Measurements from ENCODE around the gene COG3. TPM values are rescaled to one million over a fixed set of nuclear protein-coding genes. Genes with fewer than 3 reads are reported as not detected.

COG3 gene
- total and polyA plus RNA-seq, 12 donors, result 21.9 to 70.1 (median 34.0) TPM

DNA sequence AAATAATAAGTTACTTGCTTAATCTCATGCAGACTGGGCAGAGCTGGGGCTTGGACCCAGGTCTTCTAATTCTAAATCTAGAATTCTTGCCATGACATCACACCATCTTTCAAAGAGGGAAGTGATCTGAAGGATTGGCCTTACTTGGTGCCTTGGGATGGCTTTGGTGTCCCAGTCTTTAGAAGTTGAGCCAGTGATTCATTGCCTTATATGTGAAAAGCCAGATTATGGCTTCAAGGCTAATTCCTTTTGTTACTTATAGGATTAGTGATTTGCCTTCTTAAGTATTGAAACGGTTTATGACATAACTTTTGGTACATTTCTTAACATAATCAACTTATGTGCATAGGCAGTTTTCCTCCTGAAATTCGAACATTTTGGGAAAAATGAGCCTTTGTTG, 14.9 kb downstream of the COG3 start:
- Histone ChIP-seq H3K27ac (no peak overlapping the region), H3K27me3 (no peaks in the 10 kb centered on the region), H3K36me3 (replicated peaks in 1 of 2) (peaks cover 0 to 40% of the 10 kb centered on the region in 2 donors), H3K4me1 (replicated peaks in 1 of 2) (peaks cover 0 to 22% of the 10 kb centered on the region in 2 donors), H3K4me3 (no peak overlapping the region), H3K9me3 (replicated peaks in 1 of 3) (no peaks in the 10 kb centered on the region)
- 86 to 90% (median 87%) methylated on average over 2 of the region's 2 CpGs for WGBS, 4 donors
- no peak for TF ChIP-seq POLR2A (IDR thresholded peaks at IDR 0.05)
- TF ChIP-seq, protein P1, sequence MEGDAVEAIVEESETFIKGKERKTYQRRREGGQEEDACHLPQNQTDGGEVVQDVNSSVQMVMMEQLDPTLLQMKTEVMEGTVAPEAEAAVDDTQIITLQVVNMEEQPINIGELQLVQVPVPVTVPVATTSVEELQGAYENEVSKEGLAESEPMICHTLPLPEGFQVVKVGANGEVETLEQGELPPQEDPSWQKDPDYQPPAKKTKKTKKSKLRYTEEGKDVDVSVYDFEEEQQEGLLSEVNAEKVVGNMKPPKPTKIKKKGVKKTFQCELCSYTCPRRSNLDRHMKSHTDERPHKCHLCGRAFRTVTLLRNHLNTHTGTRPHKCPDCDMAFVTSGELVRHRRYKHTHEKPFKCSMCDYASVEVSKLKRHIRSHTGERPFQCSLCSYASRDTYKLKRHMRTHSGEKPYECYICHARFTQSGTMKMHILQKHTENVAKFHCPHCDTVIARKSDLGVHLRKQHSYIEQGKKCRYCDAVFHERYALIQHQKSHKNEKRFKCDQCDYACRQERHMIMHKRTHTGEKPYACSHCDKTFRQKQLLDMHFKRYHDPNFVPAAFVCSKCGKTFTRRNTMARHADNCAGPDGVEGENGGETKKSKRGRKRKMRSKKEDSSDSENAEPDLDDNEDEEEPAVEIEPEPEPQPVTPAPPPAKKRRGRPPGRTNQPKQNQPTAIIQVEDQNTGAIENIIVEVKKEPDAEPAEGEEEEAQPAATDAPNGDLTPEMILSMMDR (IDR thresholded peaks at IDR 0.05), result no peak
- DNase-seq, result no peak
- intact Hi-C loops (cut with DNase I), result no loop called here

DNA sequence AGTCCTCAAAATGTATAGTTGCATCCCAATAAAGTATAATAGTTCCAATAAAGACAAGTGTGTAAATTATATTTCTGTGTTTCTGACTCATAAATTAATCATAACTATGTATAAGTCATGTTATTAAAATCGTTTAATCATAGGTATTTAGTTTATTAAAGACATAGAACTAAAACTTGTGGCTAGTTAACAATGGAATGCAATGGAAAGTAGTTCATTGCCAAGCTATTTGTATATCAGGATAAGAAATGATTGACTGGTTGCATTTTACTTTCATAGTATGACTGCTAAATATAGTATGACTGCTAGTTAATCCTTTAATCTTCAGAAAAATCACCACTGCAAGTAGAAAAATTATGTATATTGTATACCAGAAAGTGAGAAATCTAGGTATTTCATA, 16.9 kb downstream of the COG3 start:
- no peak overlapping the region for H3K27ac ChIP-seq
- H3K36me3 ChIP-seq (replicated peaks in 1 of 2), result peaks cover 0 to 42% of the 10 kb centered on the region in 2 donors
- 51 to 56% (median 53%) methylated on average over 1 of the region's 1 CpG for WGBS, 4 donors
- H3K27me3 ChIP-seq, result no peaks in the 10 kb centered on the region
- H3K4me3 ChIP-seq, result no peak overlapping the region
- no peak for DNase-seq
- intact Hi-C loops (cut with DNase I), result no loop called here
- no peaks in the 10 kb centered on the region for H3K9me3 ChIP-seq (replicated peaks in 1 of 3)
- no peak for TF ChIP-seq POLR2A (IDR thresholded peaks at IDR 0.05)
- TF ChIP-seq, protein P1 (IDR thresholded peaks at IDR 0.05), result no peak
- H3K4me1 ChIP-seq (replicated peaks in 1 of 2), result peaks cover 0 to 18% of the 10 kb centered on the region in 2 donors

DNA sequence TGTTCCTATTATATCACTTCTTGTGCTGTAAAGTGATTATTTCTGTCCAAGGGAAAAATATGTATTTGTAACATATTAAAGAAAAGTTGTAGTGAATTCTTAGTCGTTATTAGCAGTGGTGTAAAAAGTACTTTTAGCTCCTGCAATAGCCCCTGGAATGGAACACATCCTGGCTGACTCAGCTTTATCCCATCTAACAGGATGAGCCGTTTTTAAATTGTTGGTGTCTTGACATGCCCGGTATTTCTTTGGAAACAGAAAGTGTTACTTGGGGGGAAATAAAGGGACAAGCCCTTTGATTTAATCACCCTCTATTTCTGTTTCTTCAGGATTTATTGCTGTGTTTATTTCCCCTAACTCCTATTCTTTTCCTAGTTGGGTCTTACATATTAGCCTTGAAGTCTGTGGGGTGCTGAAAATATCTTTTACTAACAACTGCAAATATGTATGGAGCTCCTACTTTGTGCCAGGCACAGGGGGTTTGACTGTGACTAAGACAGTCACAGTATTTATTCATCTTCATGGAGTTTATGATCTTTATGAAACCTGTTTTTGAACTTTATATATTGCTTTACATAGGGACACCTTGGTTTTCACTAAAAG, 17.9 kb downstream of the COG3 start:
- Histone ChIP-seq H3K27ac (no peak overlapping the region), H3K4me1 (replicated peaks in 1 of 2) (peaks cover 0 to 18% of the 10 kb centered on the region in 2 donors), H3K9me3 (replicated peaks in 1 of 3) (no peaks in the 10 kb centered on the region), H3K27me3 (no peaks in the 10 kb centered on the region), H3K4me3 (no peak overlapping the region), H3K36me3 (replicated peaks in 1 of 2) (peaks cover 0 to 49% of the 10 kb centered on the region in 2 donors)
- DNase-seq, result no peak
- no peak for TF ChIP-seq POLR2A (IDR thresholded peaks at IDR 0.05)
- TF ChIP-seq, protein P1 (IDR thresholded peaks at IDR 0.05), result no peak
- intact Hi-C loops (cut with DNase I), result no loop called here
- 22 to 45% (median 36%) methylated on average over 3 of the region's 3 CpGs for WGBS, 4 donors

DNA sequence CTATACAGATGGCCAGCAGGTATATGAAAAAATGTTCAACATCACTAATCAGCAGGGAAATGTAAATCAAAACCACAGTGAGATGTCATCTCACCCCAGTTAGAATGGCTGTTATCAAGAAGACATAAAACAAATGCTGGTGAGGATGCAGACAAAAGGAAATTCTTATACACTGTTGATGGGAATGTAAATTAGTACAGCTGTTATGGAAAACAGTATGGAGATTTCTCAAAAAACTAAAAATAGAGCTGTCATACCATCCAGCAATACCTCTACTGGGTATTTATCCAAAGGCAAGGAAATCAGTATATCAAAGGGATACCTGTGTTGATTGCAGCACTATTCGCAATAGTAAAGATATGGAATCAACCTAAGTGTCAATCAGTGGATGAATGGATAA, 22.9 kb downstream of the COG3 start:
- Histone ChIP-seq H3K27ac (no peak overlapping the region), H3K27me3 (no peaks in the 10 kb centered on the region), H3K9me3 (replicated peaks in 1 of 3) (no peaks in the 10 kb centered on the region), H3K36me3 (replicated peaks in 1 of 2) (peaks cover 0 to 53% of the 10 kb centered on the region in 2 donors), H3K4me1 (replicated peaks in 1 of 2) (peaks cover 8 to 20% of the 10 kb centered on the region in 2 donors), H3K4me3 (no peak overlapping the region)
- no peak for DNase-seq
- intact Hi-C loops (cut with DNase I), result no loop called here
- TF ChIP-seq, protein P1 (IDR thresholded peaks at IDR 0.05), result no peak
- no peak for TF ChIP-seq POLR2A (IDR thresholded peaks at IDR 0.05)
- WGBS, 4 donors, result 94 to 98% (median 96%) methylated on average over 1 of the region's 1 CpG
